NCI-H510A treated with DMSO at 0.1 percent for 48 hours (cell line): Measurements from ENCODE around the gene FYB2.

ENCODE experiments used
- DNase-seq: peaks from one replicate; lab custom pipeline; 2025; lab: John Stamatoyannopoulos, UW

The FYB2 gene

GRCh38 chr1:56715156-56715555, 104.0 kb downstream of the FYB2 start:
- DNase-seq = no peak

- no peak for DNase-seq
Observed at GRCh38 chr1:56713112-56713511, 106.1 kb downstream of the FYB2 start.

- peak; percentile 14 for DNase-seq
Observed at GRCh38 chr1:56712150-56712549, 107.1 kb downstream of the FYB2 start.

GRCh38 chr1:56710646-56711045, 108.6 kb downstream of the FYB2 start:
- no peak for DNase-seq

GRCh38 chr1:56709995-56710394, 109.2 kb downstream of the FYB2 start:
- no peak for DNase-seq

- DNase-seq = peak; percentile 73
Observed at GRCh38 chr1:56709269-56709880, 109.8 kb downstream of the FYB2 start.

- DNase-seq = no peak
Observed at GRCh38 chr1:56707379-56707778, 111.8 kb downstream of the FYB2 start.

- DNase-seq = no peak
Observed at GRCh38 chr1:56703747-56704146, 115.5 kb downstream of the FYB2 start.

- no peak for DNase-seq
Observed at GRCh38 chr1:56696663-56697062, 122.5 kb downstream of the FYB2 start.

- peak; percentile 71 for DNase-seq
Observed at GRCh38 chr1:56688522-56689026, 130.6 kb downstream of the FYB2 start.

- no peak for DNase-seq
Observed at GRCh38 chr1:56686169-56686568, 133.0 kb downstream of the FYB2 start.

- DNase-seq = no peak
Observed at GRCh38 chr1:56683569-56683968, 135.6 kb downstream of the FYB2 start.

GRCh38 chr1:56676571-56677035, 142.6 kb downstream of the FYB2 start:
- DNase-seq = no peak

GRCh38 chr1:56675763-56676162, 143.4 kb downstream of the FYB2 start:
- no peak for DNase-seq

- DNase-seq = no peak
Observed at GRCh38 chr1:56672579-56672978, 146.6 kb downstream of the FYB2 start.

GRCh38 chr1:56671542-56671941, 147.7 kb downstream of the FYB2 start:
- DNase-seq = no peak

- DNase-seq = no peak
Observed at GRCh38 chr1:56671085-56671484, 148.1 kb downstream of the FYB2 start.

GRCh38 chr1:56670350-56670749, 148.9 kb downstream of the FYB2 start:
- no peak for DNase-seq
